Nephron (organoid): ENCODE results near the gene ACSS1.

Experiments
- H3K27ac Mint-ChIP-seq, 3 experiments: 2 replicates each; pipeline ENCODE4 v1.8.0; 2020; ENCODE audit warnings: mixed read lengths in 3 of 3, mild to moderate bottlenecking in 2 of 3, moderate library complexity in 1 of 3
- H3K27me3 Mint-ChIP-seq: 2 replicates; pipeline ENCODE4 v1.8.0; 2021; ENCODE audit warnings: low read depth, mild to moderate bottlenecking, moderate library complexity, mixed read lengths
- H3K36me3 Mint-ChIP-seq: 2 replicates; pipeline ENCODE4 v1.8.0; 2020; ENCODE audit warnings: low read depth, mixed read lengths
- H3K4me1 Mint-ChIP-seq: 2 replicates; pipeline ENCODE4 v1.8.0; 2020; ENCODE audit warnings: mixed read lengths
- H3K4me3 Mint-ChIP-seq, 3 experiments: 2 replicates each; pipeline ENCODE4 v1.8.0; 2020; ENCODE audit warnings: mild to moderate bottlenecking in 3 of 3, mixed read lengths in 3 of 3, moderate library complexity in 2 of 3
- H3K9me3 Mint-ChIP-seq: 2 replicates; pipeline ENCODE4 v1.8.0; 2020; ENCODE audit warnings: mixed read lengths
- CTCF ChIP-seq, 3 experiments: fragments of 200-600 bp; sonication (generic); IDR thresholded peaks; one replicate each; pipeline ENCODE4 v1.5.0; 2021; ENCODE audit warnings: antibody characterized with exemption in 3 of 3; ENCODE audit not compliant: unreplicated experiment in 3 of 3

ACSS1 gene

DNA sequence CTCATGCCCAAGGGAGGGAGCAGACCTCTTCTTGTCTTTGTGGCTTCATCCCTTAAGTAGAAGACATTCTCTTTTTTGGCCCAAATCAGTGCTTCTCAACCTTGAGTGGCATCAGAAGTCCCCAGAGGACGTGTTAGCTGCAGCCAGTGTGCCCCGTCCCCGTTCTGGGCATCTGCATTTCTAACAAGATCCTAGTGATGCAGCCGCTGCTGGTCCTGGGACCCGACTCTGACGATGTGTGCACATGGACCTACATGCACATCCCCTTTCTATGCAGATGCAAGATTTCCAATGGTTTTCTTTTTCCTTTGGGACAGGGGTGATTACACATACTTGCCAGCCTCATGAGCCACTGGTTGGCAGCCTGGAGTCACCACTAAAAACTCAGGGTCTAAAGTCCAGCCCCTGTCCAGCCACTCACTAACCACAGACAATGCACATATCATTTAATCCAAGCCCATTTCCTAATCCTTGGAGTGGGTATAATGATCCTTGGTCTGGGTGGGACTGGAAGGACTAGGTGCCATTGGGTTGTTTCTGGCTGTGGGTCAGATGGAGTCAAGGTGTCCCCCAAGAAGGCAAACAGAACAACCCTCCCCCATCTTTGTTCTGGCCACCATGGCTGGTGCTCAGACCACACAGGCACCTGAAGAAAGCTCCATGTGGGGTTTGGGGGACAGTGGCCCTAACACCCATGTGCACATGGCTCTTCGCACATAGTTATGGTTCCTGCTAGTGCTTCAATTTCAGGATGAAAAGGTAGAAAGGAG lies 6.4 kb downstream of the ACSS1 start:
- Mint-ChIP-seq H3K27ac (peak overlapping the region in 2 of 3 experiments; percentile 18 to 52), H3K4me3 (no peak overlapping the region), H3K9me3 (no peaks in the 10 kb centered on the region), H3K36me3 (no peaks in the 10 kb centered on the region), H3K4me1 (peaks cover 53% of the 10 kb centered on the region), H3K27me3 (peaks cover 24% of the 10 kb centered on the region)
- TF ChIP-seq CTCF (IDR thresholded peaks at IDR 0.05; ENCODE audit: unreplicated experiment in 3 of 3), result no peak

DNA sequence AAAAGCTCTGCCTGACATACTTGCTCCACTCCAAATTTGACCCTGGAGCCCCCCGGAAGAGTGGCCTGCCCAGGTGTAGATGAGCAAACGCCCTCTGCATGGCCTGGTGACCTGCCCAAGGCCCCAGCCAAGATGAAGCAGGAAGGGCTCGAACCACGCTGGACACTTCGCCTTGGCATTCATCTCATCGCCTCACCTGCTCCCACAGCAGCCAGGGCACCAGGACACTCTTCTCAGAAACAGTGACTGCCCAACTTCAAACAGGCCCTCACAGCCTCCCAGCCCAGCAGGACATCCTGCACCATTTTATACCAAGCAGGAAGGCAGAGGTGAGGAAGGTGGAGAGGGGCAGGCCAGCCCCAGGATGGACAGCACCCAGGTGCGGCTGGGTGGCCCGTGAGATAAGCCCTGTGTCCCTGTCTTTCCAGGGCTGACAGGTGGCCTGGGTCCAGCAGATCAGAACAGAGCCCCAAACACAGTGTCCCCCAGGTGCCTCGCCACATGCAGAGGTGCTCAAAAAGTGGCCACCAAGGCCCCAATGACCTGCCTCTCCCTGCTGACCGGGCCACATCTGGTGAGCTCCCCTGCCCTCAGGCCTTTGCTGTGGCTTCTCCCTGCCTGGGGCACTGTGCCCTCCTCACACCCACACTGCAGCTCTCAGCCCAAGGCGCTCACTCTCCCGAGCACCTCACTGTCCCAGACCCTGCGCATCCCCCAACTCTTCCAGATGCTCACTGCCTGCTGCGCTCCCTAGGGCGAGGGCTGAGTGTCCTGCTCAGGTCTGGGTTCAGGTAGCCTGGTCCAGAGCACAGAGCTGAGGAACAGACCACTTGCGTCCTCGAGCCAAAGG lies 7.2 kb downstream of the ACSS1 start:
- Mint-ChIP-seq H3K9me3 (no peaks in the 10 kb centered on the region), H3K4me3 (no peak overlapping the region), H3K27me3 (peaks cover 18% of the 10 kb centered on the region), H3K27ac (peak overlapping the region in 1 of 3 experiments; percentile 27), H3K36me3 (peaks cover 3% of the 10 kb centered on the region), H3K4me1 (peaks cover 45% of the 10 kb centered on the region)
- TF ChIP-seq CTCF (IDR thresholded peaks at IDR 0.05; ENCODE audit: unreplicated experiment in 3 of 3), result no peak

DNA sequence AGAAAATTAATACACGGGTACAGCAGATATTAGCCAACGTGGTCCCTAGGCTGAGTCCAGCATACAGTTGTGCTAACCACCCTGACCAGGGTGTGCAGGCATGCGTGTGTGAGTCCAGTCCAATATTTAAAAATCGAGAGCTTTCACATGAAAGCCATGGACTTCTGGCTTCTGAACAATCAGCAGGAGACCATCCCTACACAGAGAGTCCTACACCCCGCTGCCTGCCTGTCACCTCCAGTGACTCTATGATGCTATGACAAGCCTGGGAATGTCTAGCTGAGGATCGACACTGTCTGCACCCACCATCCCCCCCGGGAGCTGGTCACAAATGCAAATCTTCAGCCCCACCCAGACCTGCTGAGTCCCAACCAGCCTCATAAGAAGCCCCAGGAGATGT lies 7.9 kb downstream of the ACSS1 start:
- TF ChIP-seq CTCF (IDR thresholded peaks at IDR 0.05; ENCODE audit: unreplicated experiment in 3 of 3), result no peak
- Mint-ChIP-seq H3K27me3 (peaks cover 18% of the 10 kb centered on the region), H3K4me3 (no peak overlapping the region), H3K27ac (peak overlapping the region in 1 of 3 experiments; percentile 27), H3K36me3 (peaks cover 3% of the 10 kb centered on the region), H3K9me3 (no peaks in the 10 kb centered on the region), H3K4me1 (peaks cover 42% of the 10 kb centered on the region)

- Mint-ChIP-seq H3K27ac (peak overlapping the region in 2 of 3 experiments; percentile 18 to 24), H3K4me1 (peaks cover 36% of the 10 kb centered on the region), H3K4me3 (no peak overlapping the region), H3K36me3 (peaks cover 3% of the 10 kb centered on the region), H3K27me3 (peaks cover 14% of the 10 kb centered on the region), H3K9me3 (no peaks in the 10 kb centered on the region)
- no peak for TF ChIP-seq CTCF (IDR thresholded peaks at IDR 0.05; ENCODE audit: unreplicated experiment in 3 of 3)
These were observed 8.5 kb downstream of the ACSS1 start for GRCh38 chr20:25049261-25050060.

GRCh38 chr20:25048519-25048952 lies 9.4 kb downstream of the ACSS1 start:
- H3K27ac Mint-ChIP-seq, result no peak overlapping the region
- peaks cover 14% of the 10 kb centered on the region for H3K27me3 Mint-ChIP-seq
- peaks cover 26% of the 10 kb centered on the region for H3K4me1 Mint-ChIP-seq
- H3K9me3 Mint-ChIP-seq, result no peaks in the 10 kb centered on the region
- peaks cover 3% of the 10 kb centered on the region for H3K36me3 Mint-ChIP-seq
- no peak overlapping the region for H3K4me3 Mint-ChIP-seq
- no peak for TF ChIP-seq CTCF (IDR thresholded peaks at IDR 0.05; ENCODE audit: unreplicated experiment in 3 of 3)
